Loucy (cell line): ENCODE measurements around the gene YOD1.

ENCODE experiments used
- CTCF ChIP-seq: fragments of 200-600 bp; sonication (generic); conservative IDR thresholded peaks from 2 replicates; pipeline ENCODE4 v1.5.1; 2014; ENCODE audit warnings: mild to moderate bottlenecking, antibody characterized with exemption, low read length
- EZH2phosphoT487 ChIP-seq: fragments of 200-600 bp; IDR thresholded peaks from 2 replicates; pipeline ENCODE4 v1.6.1; 2018; ENCODE audit warnings: antibody characterized with exemption, mild to moderate bottlenecking, moderate library complexity, borderline replicate concordance

DNA sequence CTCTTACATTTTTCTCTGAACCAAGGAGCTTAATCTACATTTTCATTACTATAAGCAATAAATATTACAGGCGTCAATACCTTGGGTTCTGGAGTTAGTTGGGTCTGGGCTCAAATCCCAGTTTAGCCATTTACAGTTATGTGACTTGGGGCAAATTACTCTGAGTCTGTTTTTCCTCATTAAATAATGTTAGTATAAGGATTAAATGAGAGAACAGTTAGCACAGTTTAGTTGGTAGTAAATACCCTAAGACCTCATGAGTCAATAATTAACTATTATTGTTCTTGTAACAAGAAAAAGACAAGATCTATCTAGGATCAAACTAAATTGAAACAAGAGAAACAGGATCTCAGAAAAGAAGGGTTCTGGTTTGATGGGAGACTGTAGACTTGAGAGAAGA is 23.1 kb downstream of the YOD1 start:
- TF ChIP-seq CTCF (no peak), EZH2phosphoT487 (no peak)
